ENCODE data around the gene PPP1R12A. TPM values are rescaled to one million over a fixed set of nuclear protein-coding genes. Genes with fewer than 3 reads are reported as not detected.

The PPP1R12A gene
- total RNA-seq, 2 donors from 2014 or later, result 57.5 to 79.2 TPM

- H3K4me3 ChIP-seq, result no peak overlapping the region
- H3K9me3 ChIP-seq, result no peaks in the 10 kb centered on the region
- DNase-seq, result no peak
- H3K9ac ChIP-seq (ENCODE audit: low read depth in 2 of 2, low read length in 2 of 2), result no peak overlapping the region
- H3K4me1 ChIP-seq, result no peaks in the 10 kb centered on the region
- TF ChIP-seq CTCF (IDR thresholded peaks at IDR 0.05), result no peak
- intact Hi-C loops (cut with DNase I), result no loop called here
- no peaks in the 10 kb centered on the region for H3K27me3 ChIP-seq
- H3K36me3 ChIP-seq, result no peaks in the 10 kb centered on the region
- H3K27ac ChIP-seq, result no peak overlapping the region
Measured at GRCh38 chr12:79956896-79957295, 22.0 kb upstream of the PPP1R12A start.

GRCh38 chr12:79955561-79955960, 20.7 kb upstream of the PPP1R12A start:
- intact Hi-C loops (cut with DNase I), result no loop called here
- no peak for DNase-seq
- no peak overlapping the region for H3K27ac ChIP-seq
- H3K4me3 ChIP-seq, result no peak overlapping the region
- no peak for TF ChIP-seq CTCF (IDR thresholded peaks at IDR 0.05)
- no peaks in the 10 kb centered on the region for H3K4me1 ChIP-seq
- no peaks in the 10 kb centered on the region for H3K36me3 ChIP-seq
- no peak overlapping the region for H3K9ac ChIP-seq (ENCODE audit: low read depth in 2 of 2, low read length in 2 of 2)
- no peaks in the 10 kb centered on the region for H3K27me3 ChIP-seq
- H3K9me3 ChIP-seq, result no peaks in the 10 kb centered on the region

GRCh38 chr12:79954037-79954610, 19.2 kb upstream of the PPP1R12A start:
- Histone ChIP-seq H3K4me1 (no peaks in the 10 kb centered on the region), H3K27me3 (no peaks in the 10 kb centered on the region), H3K4me3 (no peak overlapping the region), H3K27ac (no peak overlapping the region), H3K36me3 (no peaks in the 10 kb centered on the region), H3K9me3 (no peaks in the 10 kb centered on the region), H3K9ac (ENCODE audit: low read depth in 2 of 2, low read length in 2 of 2) (no peak overlapping the region)
- no peak for DNase-seq
- no peak for TF ChIP-seq CTCF (IDR thresholded peaks at IDR 0.05)
- intact Hi-C loops (cut with DNase I), result no loop called here

GRCh38 chr12:79949098-79949497, 14.2 kb upstream of the PPP1R12A start:
- Histone ChIP-seq H3K9me3 (no peaks in the 10 kb centered on the region), H3K27ac (no peak overlapping the region), H3K4me1 (no peaks in the 10 kb centered on the region), H3K27me3 (no peaks in the 10 kb centered on the region), H3K9ac (ENCODE audit: low read depth in 2 of 2, low read length in 2 of 2) (no peak overlapping the region), H3K4me3 (no peak overlapping the region), H3K36me3 (no peaks in the 10 kb centered on the region)
- intact Hi-C loops (cut with DNase I), result no loop called here
- DNase-seq, result no peak
- no peak for TF ChIP-seq CTCF (IDR thresholded peaks at IDR 0.05)

- no peaks in the 10 kb centered on the region for H3K27me3 ChIP-seq
- H3K4me1 ChIP-seq, result no peaks in the 10 kb centered on the region
- no peak for DNase-seq
- TF ChIP-seq CTCF (IDR thresholded peaks at IDR 0.05), result no peak
- intact Hi-C loops (cut with DNase I), result no loop called here
- no peaks in the 10 kb centered on the region for H3K9me3 ChIP-seq
- H3K4me3 ChIP-seq, result no peak overlapping the region
- no peaks in the 10 kb centered on the region for H3K36me3 ChIP-seq
- no peak overlapping the region for H3K9ac ChIP-seq (ENCODE audit: low read depth in 2 of 2, low read length in 2 of 2)
- H3K27ac ChIP-seq, result no peak overlapping the region
Measured at GRCh38 chr12:79945433-79945832, 10.5 kb upstream of the PPP1R12A start.
